GM12873 (cell line): ENCODE results near the gene OR56A3.

Experiments
- TF ChIP-seq, protein P1 (sequence below): IDR thresholded peaks from 2 replicates; pipeline ENCODE4 v1.5.1; 2012; ENCODE audit warnings: low read depth, mild to moderate bottlenecking, moderate library complexity, low read length, control low read depth; ENCODE audit not compliant: insufficient read depth; ENCODE audit errors: missing control alignments

OR56A3 gene

GRCh38 chr11:5973530-5973929 lies 31.5 kb downstream of the OR56A3 start:
- TF ChIP-seq, protein P1, sequence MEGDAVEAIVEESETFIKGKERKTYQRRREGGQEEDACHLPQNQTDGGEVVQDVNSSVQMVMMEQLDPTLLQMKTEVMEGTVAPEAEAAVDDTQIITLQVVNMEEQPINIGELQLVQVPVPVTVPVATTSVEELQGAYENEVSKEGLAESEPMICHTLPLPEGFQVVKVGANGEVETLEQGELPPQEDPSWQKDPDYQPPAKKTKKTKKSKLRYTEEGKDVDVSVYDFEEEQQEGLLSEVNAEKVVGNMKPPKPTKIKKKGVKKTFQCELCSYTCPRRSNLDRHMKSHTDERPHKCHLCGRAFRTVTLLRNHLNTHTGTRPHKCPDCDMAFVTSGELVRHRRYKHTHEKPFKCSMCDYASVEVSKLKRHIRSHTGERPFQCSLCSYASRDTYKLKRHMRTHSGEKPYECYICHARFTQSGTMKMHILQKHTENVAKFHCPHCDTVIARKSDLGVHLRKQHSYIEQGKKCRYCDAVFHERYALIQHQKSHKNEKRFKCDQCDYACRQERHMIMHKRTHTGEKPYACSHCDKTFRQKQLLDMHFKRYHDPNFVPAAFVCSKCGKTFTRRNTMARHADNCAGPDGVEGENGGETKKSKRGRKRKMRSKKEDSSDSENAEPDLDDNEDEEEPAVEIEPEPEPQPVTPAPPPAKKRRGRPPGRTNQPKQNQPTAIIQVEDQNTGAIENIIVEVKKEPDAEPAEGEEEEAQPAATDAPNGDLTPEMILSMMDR = no peak

DNA sequence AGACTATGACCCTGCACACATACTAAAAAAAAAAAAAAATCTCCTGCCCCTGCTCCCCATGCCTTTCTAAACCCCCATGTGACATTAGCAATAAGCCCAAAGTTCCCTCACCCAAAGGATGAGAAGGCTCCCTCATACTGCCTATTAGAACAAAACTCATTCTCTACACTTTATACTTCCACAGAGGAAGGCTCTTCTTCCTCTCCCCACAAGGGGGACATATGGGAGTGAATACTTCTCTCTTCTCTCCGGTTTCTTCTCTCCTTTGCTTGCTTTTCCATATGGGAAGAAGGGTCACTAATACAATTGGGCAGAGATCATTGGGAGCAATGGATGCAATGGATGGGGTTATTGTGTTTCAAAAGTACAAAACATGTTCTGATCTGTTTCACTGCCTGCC lies 41.4 kb downstream of the OR56A3 start:
- TF ChIP-seq, protein P1 = peak; percentile 11

GRCh38 chr11:5986885-5987284 lies 44.8 kb downstream of the OR56A3 start, which contains the start of gene OR52L1:
Gene OR52L1, minus strand, starts transcription at chr11:5986985. Its CDS starts 55 bp downstream, at chr11:5986930.
- TF ChIP-seq, protein P1 = no peak

DNA sequence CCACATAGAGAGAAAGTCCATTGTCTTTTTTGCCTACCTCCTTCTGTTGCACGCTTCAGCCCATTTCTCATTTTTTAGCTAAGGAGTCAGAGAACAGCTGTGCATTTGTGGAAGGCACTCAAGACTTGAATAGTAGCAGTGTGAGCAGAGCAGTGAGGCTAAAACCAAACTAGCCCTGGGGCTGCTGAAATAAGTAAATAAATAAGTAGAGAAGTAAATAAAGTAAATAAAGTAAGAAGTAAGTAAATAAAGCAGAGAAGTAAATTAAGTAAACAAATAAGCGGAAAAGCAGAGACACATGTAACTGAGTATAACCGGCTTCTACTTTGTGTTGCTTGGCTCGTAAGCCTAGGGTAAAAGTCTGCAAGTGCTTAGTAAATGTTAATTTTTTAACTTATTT lies 47.2 kb downstream of the OR56A3 start:
- TF ChIP-seq, protein P1 = no peak

GRCh38 chr11:5992150-5992549 lies 50.1 kb downstream of the OR56A3 start:
- TF ChIP-seq, protein P1 = no peak

- TF ChIP-seq, protein P1 = peak; percentile 62
Observed at GRCh38 chr11:5992604-5993251, 50.7 kb downstream of the OR56A3 start.

- TF ChIP-seq, protein P1 = no peak
Observed at GRCh38 chr11:5994791-5995190, 52.7 kb downstream of the OR56A3 start.
